Measurements from ENCODE around the gene RCAN1.

Gene RCAN1

DNA sequence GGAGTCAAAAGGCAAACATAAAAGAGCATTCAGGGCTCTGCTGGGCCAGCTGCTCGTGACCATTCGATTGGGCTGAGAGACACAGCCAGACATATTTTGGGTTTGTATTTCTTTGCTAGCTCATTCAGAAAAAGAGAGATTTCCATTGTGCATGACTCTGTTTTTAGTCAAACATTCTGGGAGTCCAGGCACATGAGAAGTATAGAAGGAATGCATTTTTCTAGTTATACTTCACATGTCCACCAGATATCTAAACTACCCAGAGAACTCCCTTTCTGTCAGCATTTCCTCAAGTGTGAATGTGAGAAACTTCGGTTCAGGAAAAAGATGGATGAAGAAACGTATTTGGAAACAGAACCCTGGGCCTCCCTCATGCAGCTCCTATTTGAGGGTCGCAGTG lies 96.6 kb downstream of the RCAN1 start:
- no peak for FAIRE-seq
- DNase-seq (ENCODE audit: insufficient read length), result no peak
- TF ChIP-seq POLR2A (IDR thresholded peaks at IDR 0.05; ENCODE audit: low read depth, low read length) (no peak), POLR2AphosphoS5 (IDR thresholded peaks at IDR 0.05; ENCODE audit: low read depth, low read length) (no peak), TAF1 (IDR thresholded peaks at IDR 0.05; ENCODE audit: borderline replicate concordance, low read depth, low read length) (no peak)

DNA sequence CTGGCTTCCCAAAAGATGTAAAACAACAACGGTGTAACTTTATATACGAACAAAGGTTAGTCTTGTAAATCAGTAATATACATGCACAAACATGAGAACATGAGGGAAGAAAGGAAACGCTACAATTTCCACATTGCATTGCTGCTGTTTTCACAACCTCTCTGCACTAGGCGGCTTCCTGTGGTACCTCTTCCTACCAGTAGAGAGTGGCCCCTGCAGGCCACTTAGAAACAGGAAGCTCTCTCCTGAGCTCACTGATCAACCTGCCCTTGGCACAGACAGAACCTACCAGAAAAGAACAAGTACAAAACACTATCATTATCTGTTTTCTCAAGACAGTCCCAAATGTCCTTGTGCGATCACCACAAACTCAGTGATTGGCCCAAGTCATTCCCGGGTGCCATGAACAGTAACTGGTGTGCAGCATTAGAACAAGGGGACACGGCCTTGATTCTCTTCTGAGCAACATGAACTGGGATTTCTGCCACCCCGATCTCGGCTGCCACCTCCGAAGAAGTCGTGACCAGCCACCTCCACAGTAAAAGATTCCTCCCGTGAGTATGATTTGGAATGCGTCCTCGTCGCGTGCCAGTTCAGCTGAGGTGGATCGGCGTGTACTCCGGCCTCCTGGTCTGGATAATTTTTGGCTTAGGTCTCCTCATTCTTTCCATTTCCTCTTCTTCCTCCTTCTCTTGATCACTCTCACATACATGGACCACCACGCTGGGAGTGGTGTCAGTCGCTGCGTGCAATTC lies 97.2 kb downstream of the RCAN1 start:
- no peak for TF ChIP-seq POLR2A (IDR thresholded peaks at IDR 0.05; ENCODE audit: low read depth, low read length)
- no peak for TF ChIP-seq TAF1 (IDR thresholded peaks at IDR 0.05; ENCODE audit: borderline replicate concordance, low read depth, low read length)
- no peak for TF ChIP-seq POLR2AphosphoS5 (IDR thresholded peaks at IDR 0.05; ENCODE audit: low read depth, low read length)
- DNase-seq (ENCODE audit: insufficient read length), result no peak
- FAIRE-seq, result no peak

DNA sequence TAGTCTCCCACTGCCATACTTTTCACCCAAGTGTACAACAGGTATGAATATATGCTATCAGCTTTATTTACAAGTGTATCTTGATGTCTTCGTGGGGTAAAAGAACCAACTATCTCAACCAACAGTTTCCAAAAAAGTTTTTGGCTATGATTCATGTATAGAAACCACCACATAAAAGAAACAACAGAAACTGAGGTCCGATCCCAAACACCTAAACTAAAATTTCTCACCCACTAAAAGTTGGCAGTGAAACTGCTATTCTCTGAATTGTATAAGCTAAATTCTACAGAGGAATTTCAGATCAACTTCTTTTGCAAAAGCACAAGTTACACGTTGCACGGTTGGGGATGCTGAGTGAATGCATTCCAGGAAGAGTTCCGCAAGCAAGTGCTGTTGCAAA lies 97.9 kb downstream of the RCAN1 start:
- TF ChIP-seq POLR2A (IDR thresholded peaks at IDR 0.05; ENCODE audit: low read depth, low read length), result no peak
- TF ChIP-seq TAF1 (IDR thresholded peaks at IDR 0.05; ENCODE audit: borderline replicate concordance, low read depth, low read length), result no peak
- no peak for TF ChIP-seq POLR2AphosphoS5 (IDR thresholded peaks at IDR 0.05; ENCODE audit: low read depth, low read length)
- FAIRE-seq, result no peak
- DNase-seq (ENCODE audit: insufficient read length), result no peak

- DNase-seq (ENCODE audit: insufficient read length) (no peak), FAIRE-seq (no peak)
- TF ChIP-seq POLR2AphosphoS5 (IDR thresholded peaks at IDR 0.05; ENCODE audit: low read depth, low read length) (no peak), POLR2A (IDR thresholded peaks at IDR 0.05; ENCODE audit: low read depth, low read length) (no peak), TAF1 (IDR thresholded peaks at IDR 0.05; ENCODE audit: borderline replicate concordance, low read depth, low read length) (no peak)
Observed at GRCh38 chr21:34514576-34515115, 100.3 kb downstream of the RCAN1 start.

- FAIRE-seq (no peak), DNase-seq (ENCODE audit: insufficient read length) (no peak)
Observed at GRCh38 chr21:34513129-34513675, 101.7 kb downstream of the RCAN1 start.

GRCh38 chr21:34511787-34512455 lies 103.0 kb downstream of the RCAN1 start, which contains the start of gene KCNE1:
Gene KCNE1, minus strand, starts transcription at chr21:34512210. Its CDS starts 62,576 bp downstream, at chr21:34449634.
- FAIRE-seq, result no peak
- no peak for TF ChIP-seq TAF1 (IDR thresholded peaks at IDR 0.05; ENCODE audit: borderline replicate concordance, low read depth, low read length)
- no peak for TF ChIP-seq POLR2A (IDR thresholded peaks at IDR 0.05; ENCODE audit: low read depth, low read length)
- no peak for TF ChIP-seq POLR2AphosphoS5 (IDR thresholded peaks at IDR 0.05; ENCODE audit: low read depth, low read length)

More at GRCh38 chr21:34513129-34513675, 101.7 kb downstream of the RCAN1 start:
- TF ChIP-seq TAF1 (IDR thresholded peaks at IDR 0.05; ENCODE audit: borderline replicate concordance, low read depth, low read length), result no peak
- no peak for TF ChIP-seq POLR2AphosphoS5 (IDR thresholded peaks at IDR 0.05; ENCODE audit: low read depth, low read length)

GRCh38 chr21:34511181-34511580 lies 103.7 kb downstream of the RCAN1 start:
- DNase-seq (ENCODE audit: insufficient read length) (no peak), FAIRE-seq (no peak)
- no peak for TF ChIP-seq POLR2AphosphoS5 (IDR thresholded peaks at IDR 0.05; ENCODE audit: low read depth, low read length)
- TF ChIP-seq TAF1 (IDR thresholded peaks at IDR 0.05; ENCODE audit: borderline replicate concordance, low read depth, low read length), result no peak
- TF ChIP-seq POLR2A (IDR thresholded peaks at IDR 0.05; ENCODE audit: low read depth, low read length), result no peak

More at GRCh38 chr21:34511787-34512455, 103.0 kb downstream of the RCAN1 start, which contains the start of gene KCNE1:
- no peak for DNase-seq (ENCODE audit: insufficient read length)

- FAIRE-seq (peak; percentile 74), DNase-seq (ENCODE audit: insufficient read length) (peak; percentile 70)
- no peak for TF ChIP-seq POLR2AphosphoS5 (IDR thresholded peaks at IDR 0.05; ENCODE audit: low read depth, low read length)
- no peak for TF ChIP-seq TAF1 (IDR thresholded peaks at IDR 0.05; ENCODE audit: borderline replicate concordance, low read depth, low read length)
- TF ChIP-seq POLR2A (IDR thresholded peaks at IDR 0.05; ENCODE audit: low read depth, low read length), result no peak
Observed at GRCh38 chr21:34510148-34511142, 104.5 kb downstream of the RCAN1 start.

- TF ChIP-seq POLR2A (IDR thresholded peaks at IDR 0.05; ENCODE audit: low read depth, low read length) (no peak), POLR2AphosphoS5 (IDR thresholded peaks at IDR 0.05; ENCODE audit: low read depth, low read length) (no peak), TAF1 (IDR thresholded peaks at IDR 0.05; ENCODE audit: borderline replicate concordance, low read depth, low read length) (no peak)
- FAIRE-seq (no peak), DNase-seq (ENCODE audit: insufficient read length) (no peak)
Observed at GRCh38 chr21:34509151-34509550, 105.8 kb downstream of the RCAN1 start.

DNA sequence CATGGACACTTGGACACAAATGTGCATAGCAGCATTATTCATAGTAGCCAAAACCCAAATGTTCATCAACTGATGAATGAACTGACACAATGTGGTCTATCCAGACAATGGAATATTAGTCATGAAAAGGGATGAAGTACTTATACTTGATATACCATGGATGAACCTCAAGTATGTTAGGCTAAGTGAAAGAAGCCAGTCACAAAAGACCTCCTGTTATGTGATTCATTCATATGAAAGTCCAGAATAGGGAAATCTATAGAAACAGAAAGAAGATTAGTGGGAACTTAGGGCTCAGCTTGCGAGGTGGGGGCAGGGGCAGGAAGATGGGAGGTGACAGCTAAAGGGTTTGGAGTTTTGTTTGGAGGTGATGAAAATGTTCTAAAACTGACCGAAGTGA lies 110.3 kb downstream of the RCAN1 start:
- no peak for FAIRE-seq
- TF ChIP-seq POLR2AphosphoS5 (IDR thresholded peaks at IDR 0.05; ENCODE audit: low read depth, low read length) (no peak), POLR2A (IDR thresholded peaks at IDR 0.05; ENCODE audit: low read depth, low read length) (no peak), TAF1 (IDR thresholded peaks at IDR 0.05; ENCODE audit: borderline replicate concordance, low read depth, low read length) (no peak)
- DNase-seq (ENCODE audit: insufficient read length), result no peak
